AG04449 (cell line): Measurements from ENCODE around the gene GPC5.
"Not testable (repeated sequence)": the region's sequence is repeated elsewhere in the genome, so short reads cannot be mapped to it uniquely, and the experiment has no call there.

Experiments
- CTCF ChIA-PET: fragments of 350-600 bp; formaldehyde crosslinking; extraction: SDS; loops from one replicate; lab custom pipeline; 2021; ENCODE audit warnings: antibody characterized with exemption; lab: Yijun Ruan, JAX
- POLR2A ChIA-PET: fragments of 400-600, 350-600 bp; formaldehyde crosslinking; extraction: SDS; loops from one replicate; lab custom pipeline; 2020; ENCODE audit warnings: antibody characterized with exemption, inconsistent platforms; lab: Yijun Ruan, JAX
- DNase-seq: peaks from one replicate; pipeline ENCODE4 v3.0.0-alpha.2; 2010; ENCODE audit warnings: low read depth, low spot score
- H3K4me3 ChIP-seq: 2 replicates; pipeline ENCODE4 v1.5.1; 2011; ENCODE audit warnings: low read depth, mild to moderate bottlenecking, control low read depth, low read length
- CTCF ChIP-seq: IDR thresholded peaks from one replicate; pipeline ENCODE4 v1.5.1; 2011; ENCODE audit warnings: mild to moderate bottlenecking, moderate library complexity, low read length, control low read depth, inconsistent platforms; ENCODE audit not compliant: insufficient read depth; ENCODE audit errors: missing control alignments

Gene GPC5

GRCh38 chr13:92510416-92510815 is 1112.0 kb downstream of the GPC5 start:
- DNase-seq = no peak
- ChIA-PET CTCF (no interaction called here), POLR2A (no interaction called here)
- no peak overlapping the region for H3K4me3 ChIP-seq
- no peak for TF ChIP-seq CTCF

- ChIA-PET POLR2A (no interaction called here), CTCF (no interaction called here)
- no peak overlapping the region for H3K4me3 ChIP-seq
- TF ChIP-seq CTCF = no peak
- DNase-seq = no peak
Observed at GRCh38 chr13:92512852-92513251, 1114.4 kb downstream of the GPC5 start.

- ChIA-PET CTCF (no interaction called here), POLR2A (no interaction called here)
- H3K4me3 ChIP-seq = no peak overlapping the region
- TF ChIP-seq CTCF = no peak
- no peak for DNase-seq
Observed at GRCh38 chr13:92513672-92514071, 1115.3 kb downstream of the GPC5 start.

- no peak for DNase-seq
- CTCF ChIA-PET = no interaction called here
- POLR2A ChIA-PET = no interaction called here
- no peak for TF ChIP-seq CTCF
- H3K4me3 ChIP-seq = no peak overlapping the region
Observed at GRCh38 chr13:92514420-92515125, 1116.2 kb downstream of the GPC5 start.

- CTCF ChIA-PET, H3K4me3 ChIP-seq, DNase-seq, POLR2A ChIA-PET: not testable (repeated sequence)
Observed at GRCh38 chr13:92516878-92517277, 1118.5 kb downstream of the GPC5 start.

- CTCF ChIA-PET, POLR2A ChIA-PET, DNase-seq, H3K4me3 ChIP-seq: not testable (repeated sequence)
Observed at GRCh38 chr13:92518622-92519021, 1120.2 kb downstream of the GPC5 start.

GRCh38 chr13:92530364-92530763 is 1131.9 kb downstream of the GPC5 start:
- DNase-seq = no peak
- CTCF ChIA-PET = no interaction called here
- POLR2A ChIA-PET = no interaction called here
- no peak for TF ChIP-seq CTCF
- H3K4me3 ChIP-seq = no peak overlapping the region
